H1 (cell line): ENCODE data around the gene MIGA1. TPM values are rescaled to one million over a fixed set of nuclear protein-coding genes. Genes with fewer than 3 reads are reported as not detected.

Experiments used
- CEBPB ChIP-seq: IDR thresholded peaks from 2 replicates; pipeline ENCODE4 v1.6.1; 2012; ENCODE audit warnings: low read depth, low read length
- EZH2 ChIP-seq: fragments of 200-600 bp; sonication (generic); IDR thresholded peaks from 2 replicates; pipeline ENCODE4 v1.7.1; 2012; ENCODE audit warnings: low read depth, mild to moderate bottlenecking, moderate library complexity, low read length, inconsistent platforms; ENCODE audit not compliant: severe bottlenecking
- JUN ChIP-seq: IDR thresholded peaks from 2 replicates; pipeline ENCODE4 v1.6.1; 2011; ENCODE audit warnings: low read depth, mild to moderate bottlenecking, improper control_type of control experiment, low read length
- KDM5A ChIP-seq: fragments of 200-600 bp; IDR thresholded peaks from 2 replicates; pipeline ENCODE4 v1.7.1; 2012; ENCODE audit warnings: mild to moderate bottlenecking, low read length, inconsistent platforms, mixed read lengths
- SAP30 ChIP-seq: fragments of 300-600 bp; sonication (generic); IDR thresholded peaks from 2 replicates; pipeline ENCODE4 v1.7.1; 2012; ENCODE audit warnings: low read length, moderate library complexity, mild to moderate bottlenecking, inconsistent platforms; ENCODE audit not compliant: insufficient read depth, insufficient replicate concordance
- SIRT6 ChIP-seq: IDR thresholded peaks from one replicate; pipeline ENCODE4 v1.7.1; 2012; ENCODE audit warnings: low read length, inconsistent platforms
- TBP ChIP-seq: IDR thresholded peaks from 2 replicates; pipeline ENCODE4 v1.6.1; 2011; ENCODE audit warnings: low read depth, low read length, improper control_type of control experiment
- ZNF274 ChIP-seq: IDR thresholded peaks from 2 replicates; pipeline ENCODE4 v1.7.0; 2012; ENCODE audit warnings: low read length, borderline replicate concordance; ENCODE audit errors: extremely low read depth
- polyA plus RNA-seq, 7 experiments: library from polyadenylated mRNA; depleted of rRNA in 3 of 7; stranded (reverse) in 5 of 7; unstranded in 2 of 7; fragments of >200 nt in 5 of 7; fragments of 200-250 nt in 2 of 7; gene quantifications; 1 replicate in 5 of 7; 2 replicates in 1 of 7; 4 replicates in 1 of 7; pipeline versions ENCODE4 v1.2.1 to v1.2.3, GENCODE V29; 2011 to 2013; ENCODE audit warnings: missing spikeins in 2 of 7, mixed read lengths in 2 of 7
- total RNA-seq: library from RNA; stranded (reverse); fragmentation: NEBNext Ultra II Directional; extraction: Animal tissue kit (Norgen Biotek cat#: 25700); gene quantifications from 2 replicates; pipeline ENCODE4 v1.2.1, GENCODE V29; 2021
- TF ChIP-seq, protein P1 (sequence below): fragments of 300-600 bp; sonication (generic); IDR thresholded peaks from 2 replicates; pipeline ENCODE4 v1.7.1; 2012; ENCODE audit warnings: low read length, moderate library complexity, mild to moderate bottlenecking, inconsistent platforms; ENCODE audit not compliant: insufficient replicate concordance

The MIGA1 gene
- total and polyA plus RNA-seq, 2 of the 8 experiments (the other 6 are each of a cell fraction or from before 2014, with no cell fraction given), result 0.95 to 7.0 TPM

DNA sequence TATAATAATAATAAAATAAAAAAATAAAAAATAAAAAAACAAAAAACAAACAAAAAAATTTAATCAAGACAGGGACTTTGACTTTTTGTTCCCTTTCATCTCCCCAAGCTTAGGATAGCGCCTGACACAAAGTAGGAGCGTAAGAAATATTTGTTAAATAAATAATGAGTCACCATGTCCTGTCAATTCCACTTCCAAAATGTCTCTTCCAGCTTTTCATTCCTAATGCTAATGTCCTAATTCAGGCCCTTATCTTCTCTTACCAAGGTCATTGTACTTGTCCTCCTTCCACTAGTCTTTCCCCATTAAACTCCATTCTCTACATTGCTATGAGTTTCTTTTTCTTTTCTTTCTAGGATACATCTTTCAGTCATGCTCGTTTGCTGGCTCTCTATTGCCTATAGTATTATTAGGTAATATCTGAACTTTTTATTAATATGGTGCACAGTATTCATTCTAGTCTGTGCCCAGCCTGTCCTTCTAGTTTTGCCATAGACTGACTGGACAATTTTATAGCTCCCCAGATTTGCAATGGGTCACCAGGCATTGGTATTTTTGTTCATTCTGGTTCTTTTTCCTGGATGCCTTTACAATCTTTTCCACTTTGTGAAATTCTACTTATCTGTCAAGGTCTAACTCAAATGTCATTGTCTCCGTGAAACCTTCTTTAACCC, 120.3 kb downstream of the MIGA1 start (continued):
- TF ChIP-seq SAP30, result no peak
- TF ChIP-seq, protein P1, sequence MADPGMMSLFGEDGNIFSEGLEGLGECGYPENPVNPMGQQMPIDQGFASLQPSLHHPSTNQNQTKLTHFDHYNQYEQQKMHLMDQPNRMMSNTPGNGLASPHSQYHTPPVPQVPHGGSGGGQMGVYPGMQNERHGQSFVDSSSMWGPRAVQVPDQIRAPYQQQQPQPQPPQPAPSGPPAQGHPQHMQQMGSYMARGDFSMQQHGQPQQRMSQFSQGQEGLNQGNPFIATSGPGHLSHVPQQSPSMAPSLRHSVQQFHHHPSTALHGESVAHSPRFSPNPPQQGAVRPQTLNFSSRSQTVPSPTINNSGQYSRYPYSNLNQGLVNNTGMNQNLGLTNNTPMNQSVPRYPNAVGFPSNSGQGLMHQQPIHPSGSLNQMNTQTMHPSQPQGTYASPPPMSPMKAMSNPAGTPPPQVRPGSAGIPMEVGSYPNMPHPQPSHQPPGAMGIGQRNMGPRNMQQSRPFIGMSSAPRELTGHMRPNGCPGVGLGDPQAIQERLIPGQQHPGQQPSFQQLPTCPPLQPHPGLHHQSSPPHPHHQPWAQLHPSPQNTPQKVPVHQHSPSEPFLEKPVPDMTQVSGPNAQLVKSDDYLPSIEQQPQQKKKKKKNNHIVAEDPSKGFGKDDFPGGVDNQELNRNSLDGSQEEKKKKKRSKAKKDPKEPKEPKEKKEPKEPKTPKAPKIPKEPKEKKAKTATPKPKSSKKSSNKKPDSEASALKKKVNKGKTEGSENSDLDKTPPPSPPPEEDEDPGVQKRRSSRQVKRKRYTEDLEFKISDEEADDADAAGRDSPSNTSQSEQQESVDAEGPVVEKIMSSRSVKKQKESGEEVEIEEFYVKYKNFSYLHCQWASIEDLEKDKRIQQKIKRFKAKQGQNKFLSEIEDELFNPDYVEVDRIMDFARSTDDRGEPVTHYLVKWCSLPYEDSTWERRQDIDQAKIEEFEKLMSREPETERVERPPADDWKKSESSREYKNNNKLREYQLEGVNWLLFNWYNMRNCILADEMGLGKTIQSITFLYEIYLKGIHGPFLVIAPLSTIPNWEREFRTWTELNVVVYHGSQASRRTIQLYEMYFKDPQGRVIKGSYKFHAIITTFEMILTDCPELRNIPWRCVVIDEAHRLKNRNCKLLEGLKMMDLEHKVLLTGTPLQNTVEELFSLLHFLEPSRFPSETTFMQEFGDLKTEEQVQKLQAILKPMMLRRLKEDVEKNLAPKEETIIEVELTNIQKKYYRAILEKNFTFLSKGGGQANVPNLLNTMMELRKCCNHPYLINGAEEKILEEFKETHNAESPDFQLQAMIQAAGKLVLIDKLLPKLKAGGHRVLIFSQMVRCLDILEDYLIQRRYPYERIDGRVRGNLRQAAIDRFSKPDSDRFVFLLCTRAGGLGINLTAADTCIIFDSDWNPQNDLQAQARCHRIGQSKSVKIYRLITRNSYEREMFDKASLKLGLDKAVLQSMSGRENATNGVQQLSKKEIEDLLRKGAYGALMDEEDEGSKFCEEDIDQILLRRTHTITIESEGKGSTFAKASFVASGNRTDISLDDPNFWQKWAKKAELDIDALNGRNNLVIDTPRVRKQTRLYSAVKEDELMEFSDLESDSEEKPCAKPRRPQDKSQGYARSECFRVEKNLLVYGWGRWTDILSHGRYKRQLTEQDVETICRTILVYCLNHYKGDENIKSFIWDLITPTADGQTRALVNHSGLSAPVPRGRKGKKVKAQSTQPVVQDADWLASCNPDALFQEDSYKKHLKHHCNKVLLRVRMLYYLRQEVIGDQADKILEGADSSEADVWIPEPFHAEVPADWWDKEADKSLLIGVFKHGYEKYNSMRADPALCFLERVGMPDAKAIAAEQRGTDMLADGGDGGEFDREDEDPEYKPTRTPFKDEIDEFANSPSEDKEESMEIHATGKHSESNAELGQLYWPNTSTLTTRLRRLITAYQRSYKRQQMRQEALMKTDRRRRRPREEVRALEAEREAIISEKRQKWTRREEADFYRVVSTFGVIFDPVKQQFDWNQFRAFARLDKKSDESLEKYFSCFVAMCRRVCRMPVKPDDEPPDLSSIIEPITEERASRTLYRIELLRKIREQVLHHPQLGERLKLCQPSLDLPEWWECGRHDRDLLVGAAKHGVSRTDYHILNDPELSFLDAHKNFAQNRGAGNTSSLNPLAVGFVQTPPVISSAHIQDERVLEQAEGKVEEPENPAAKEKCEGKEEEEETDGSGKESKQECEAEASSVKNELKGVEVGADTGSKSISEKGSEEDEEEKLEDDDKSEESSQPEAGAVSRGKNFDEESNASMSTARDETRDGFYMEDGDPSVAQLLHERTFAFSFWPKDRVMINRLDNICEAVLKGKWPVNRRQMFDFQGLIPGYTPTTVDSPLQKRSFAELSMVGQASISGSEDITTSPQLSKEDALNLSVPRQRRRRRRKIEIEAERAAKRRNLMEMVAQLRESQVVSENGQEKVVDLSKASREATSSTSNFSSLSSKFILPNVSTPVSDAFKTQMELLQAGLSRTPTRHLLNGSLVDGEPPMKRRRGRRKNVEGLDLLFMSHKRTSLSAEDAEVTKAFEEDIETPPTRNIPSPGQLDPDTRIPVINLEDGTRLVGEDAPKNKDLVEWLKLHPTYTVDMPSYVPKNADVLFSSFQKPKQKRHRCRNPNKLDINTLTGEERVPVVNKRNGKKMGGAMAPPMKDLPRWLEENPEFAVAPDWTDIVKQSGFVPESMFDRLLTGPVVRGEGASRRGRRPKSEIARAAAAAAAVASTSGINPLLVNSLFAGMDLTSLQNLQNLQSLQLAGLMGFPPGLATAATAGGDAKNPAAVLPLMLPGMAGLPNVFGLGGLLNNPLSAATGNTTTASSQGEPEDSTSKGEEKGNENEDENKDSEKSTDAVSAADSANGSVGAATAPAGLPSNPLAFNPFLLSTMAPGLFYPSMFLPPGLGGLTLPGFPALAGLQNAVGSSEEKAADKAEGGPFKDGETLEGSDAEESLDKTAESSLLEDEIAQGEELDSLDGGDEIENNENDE, result no peak
- no peak for TF ChIP-seq SIRT6
- TF ChIP-seq JUN, result no peak
- TF ChIP-seq KDM5A, result no peak
- TF ChIP-seq TBP, result no peak
- no peak for TF ChIP-seq ZNF274
- no peak for TF ChIP-seq EZH2
- no peak for TF ChIP-seq CEBPB
